ENCODE results near the gene SLC36A4. TPM values are rescaled to one million over a fixed set of nuclear protein-coding genes. Genes with fewer than 3 reads are reported as not detected.

The SLC36A4 gene
- total and polyA plus RNA-seq, 9 of the 15 experiments (the other 6 are each of a cell fraction or from before 2014, with no cell fraction given) = 1.4 to 8.0 (median 5.4) TPM

DNA sequence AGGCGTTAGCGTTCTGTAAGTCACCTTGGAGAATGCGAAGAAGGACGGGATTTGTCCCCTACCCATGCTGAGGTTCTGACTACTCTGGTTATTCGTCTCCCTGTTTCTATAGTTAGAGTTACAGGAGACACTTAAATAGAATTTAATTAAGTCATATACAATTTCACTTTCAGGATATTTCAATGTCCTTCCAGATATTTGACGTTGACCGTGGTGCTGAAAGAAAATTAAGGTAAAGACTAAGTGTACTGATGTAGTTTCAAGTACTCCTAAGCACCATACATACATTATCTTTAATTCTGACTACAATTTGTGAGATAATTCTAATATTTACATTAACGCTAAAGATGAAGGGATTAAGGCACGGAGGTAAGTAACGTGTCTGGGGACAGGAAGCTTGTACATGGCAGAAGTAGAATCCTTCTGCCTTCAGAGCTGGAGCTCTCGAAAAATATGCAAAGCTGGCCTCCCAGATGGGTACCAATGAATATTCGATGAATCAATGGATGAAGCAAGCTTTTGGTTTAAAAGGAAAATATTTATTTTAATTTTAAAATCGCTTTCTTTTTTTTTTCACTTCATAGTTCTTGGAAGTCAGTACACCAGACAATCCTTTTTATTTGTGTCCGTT lies 539 bp upstream of the SLC36A4 start:
- H3K9me3 ChIP-seq (replicated peaks; ENCODE audit: control insufficient read depth, insufficient read depth, low read depth, low read length) = no peaks in the 10 kb centered on the region
- in situ Hi-C loops (cut with MboI) = no loop called here
- peak overlapping the region; percentile 84 for H2AFZ ChIP-seq (ENCODE audit: low read depth, low read length)
- peaks cover 6% of the 10 kb centered on the region for H3K79me2 ChIP-seq (ENCODE audit: control insufficient read depth, insufficient read depth, low read length)
- H3K36me3 ChIP-seq (ENCODE audit: control insufficient read depth, insufficient read depth, low read length) = no peaks in the 10 kb centered on the region
- H3K4me3 ChIP-seq = peak overlapping the region; percentile 61
- WGBS (ENCODE audit: insufficient coverage, low coverage, missing lambda C conversion rate) = 12% methylated on average over 14 of the region's 14 CpGs
- H3K4me1 ChIP-seq (replicated peaks in 1 of 2; ENCODE audit: control insufficient read depth in 2 of 2, insufficient read depth in 2 of 2, low read length in 2 of 2) = peaks cover 0 to 13% of the 10 kb centered on the region in 2 experiments; a peak in 2 of 5 replicates
- BruUV-seq (replicated peaks) = no TSS peak
- POLR2A ChIA-PET = no interaction called here
- H3K4me2 ChIP-seq (ENCODE audit: insufficient read depth, low read length) = peak overlapping the region; percentile 74
- no peaks in the 10 kb centered on the region for H3K9me1 ChIP-seq (ENCODE audit: control insufficient read depth, insufficient read depth, low read length)
- no peaks in the 10 kb centered on the region for H4K20me1 ChIP-seq (replicated peaks; ENCODE audit: control insufficient read depth, insufficient read depth, low read length)
- ATAC-seq (no peak), DNase-seq (ENCODE audit: extremely low read depth in 1 of 4, low spot score in 3 of 4) (no peak), FAIRE-seq (no peak)
- no peaks in the 10 kb centered on the region for H3K27me3 ChIP-seq (ENCODE audit: control insufficient read depth in 2 of 2, insufficient read depth in 2 of 2, low read length in 2 of 2)
- H3K27ac ChIP-seq (ENCODE audit: extremely low read depth, low read depth, low read length) = no peak overlapping the region
- CTCF ChIA-PET (ENCODE audit: low intra/inter-chr PET ratio) = interaction anchor here (1.2 kb wide), 1 partner anchor 67 kb away, joined by 3 read pairs; no protein-coding TSS in a partner anchor
- intact Hi-C loops (cut with micrococcal nuclease) = no loop called here
- peak overlapping the region; percentile 69 to 95; a peak in 3 of 4 replicates for H3K9ac ChIP-seq (ENCODE audit: insufficient read depth in 1 of 2, low read depth in 2 of 2, low read length in 2 of 2)
- TF ChIP-seq LCOR (CRISPR knock-in tag; IDR thresholded peaks at IDR 0.05) (no peak), HNRNPUL1 (IDR thresholded peaks at IDR 0.05; ENCODE audit: low read length) (no peak), ZNF431 (CRISPR knock-in tag; IDR thresholded peaks at IDR 0.05) (no peak), MIER1 (IDR thresholded peaks at IDR 0.05; ENCODE audit: low read depth) (0 out of 2 replicates have a peak, but pooled peaks have one; percentile 60), PURB (CRISPR knock-in tag; IDR thresholded peaks at IDR 0.05; ENCODE audit: low read depth) (no peak), ATF1 (CRISPR knock-in tag; IDR thresholded peaks at IDR 0.05) (no peak), ATF1 (tag; IDR thresholded peaks at IDR 0.05) (no peak)
- TF ChIP-seq, protein P1, sequence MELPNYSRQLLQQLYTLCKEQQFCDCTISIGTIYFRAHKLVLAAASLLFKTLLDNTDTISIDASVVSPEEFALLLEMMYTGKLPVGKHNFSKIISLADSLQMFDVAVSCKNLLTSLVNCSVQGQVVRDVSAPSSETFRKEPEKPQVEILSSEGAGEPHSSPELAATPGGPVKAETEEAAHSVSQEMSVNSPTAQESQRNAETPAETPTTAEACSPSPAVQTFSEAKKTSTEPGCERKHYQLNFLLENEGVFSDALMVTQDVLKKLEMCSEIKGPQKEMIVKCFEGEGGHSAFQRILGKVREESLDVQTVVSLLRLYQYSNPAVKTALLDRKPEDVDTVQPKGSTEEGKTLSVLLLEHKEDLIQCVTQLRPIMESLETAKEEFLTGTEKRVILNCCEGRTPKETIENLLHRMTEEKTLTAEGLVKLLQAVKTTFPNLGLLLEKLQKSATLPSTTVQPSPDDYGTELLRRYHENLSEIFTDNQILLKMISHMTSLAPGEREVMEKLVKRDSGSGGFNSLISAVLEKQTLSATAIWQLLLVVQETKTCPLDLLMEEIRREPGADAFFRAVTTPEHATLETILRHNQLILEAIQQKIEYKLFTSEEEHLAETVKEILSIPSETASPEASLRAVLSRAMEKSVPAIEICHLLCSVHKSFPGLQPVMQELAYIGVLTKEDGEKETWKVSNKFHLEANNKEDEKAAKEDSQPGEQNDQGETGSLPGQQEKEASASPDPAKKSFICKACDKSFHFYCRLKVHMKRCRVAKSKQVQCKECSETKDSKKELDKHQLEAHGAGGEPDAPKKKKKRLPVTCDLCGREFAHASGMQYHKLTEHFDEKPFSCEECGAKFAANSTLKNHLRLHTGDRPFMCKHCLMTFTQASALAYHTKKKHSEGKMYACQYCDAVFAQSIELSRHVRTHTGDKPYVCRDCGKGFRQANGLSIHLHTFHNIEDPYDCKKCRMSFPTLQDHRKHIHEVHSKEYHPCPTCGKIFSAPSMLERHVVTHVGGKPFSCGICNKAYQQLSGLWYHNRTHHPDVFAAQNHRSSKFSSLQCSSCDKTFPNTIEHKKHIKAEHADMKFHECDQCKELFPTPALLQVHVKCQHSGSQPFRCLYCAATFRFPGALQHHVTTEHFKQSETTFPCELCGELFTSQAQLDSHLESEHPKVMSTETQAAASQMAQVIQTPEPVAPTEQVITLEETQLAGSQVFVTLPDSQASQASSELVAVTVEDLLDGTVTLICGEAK (IDR thresholded peaks at IDR 0.05) = no peak
- TF ChIP-seq, protein P1 (CRISPR knock-in tag; IDR thresholded peaks at IDR 0.05) = no peak
